ENCODE data around the gene FBXW10B.
"Not testable (repeated sequence)": the region's sequence is repeated elsewhere in the genome, so short reads cannot be mapped to it uniquely, and the experiment has no call there.

FBXW10B gene, protein sequence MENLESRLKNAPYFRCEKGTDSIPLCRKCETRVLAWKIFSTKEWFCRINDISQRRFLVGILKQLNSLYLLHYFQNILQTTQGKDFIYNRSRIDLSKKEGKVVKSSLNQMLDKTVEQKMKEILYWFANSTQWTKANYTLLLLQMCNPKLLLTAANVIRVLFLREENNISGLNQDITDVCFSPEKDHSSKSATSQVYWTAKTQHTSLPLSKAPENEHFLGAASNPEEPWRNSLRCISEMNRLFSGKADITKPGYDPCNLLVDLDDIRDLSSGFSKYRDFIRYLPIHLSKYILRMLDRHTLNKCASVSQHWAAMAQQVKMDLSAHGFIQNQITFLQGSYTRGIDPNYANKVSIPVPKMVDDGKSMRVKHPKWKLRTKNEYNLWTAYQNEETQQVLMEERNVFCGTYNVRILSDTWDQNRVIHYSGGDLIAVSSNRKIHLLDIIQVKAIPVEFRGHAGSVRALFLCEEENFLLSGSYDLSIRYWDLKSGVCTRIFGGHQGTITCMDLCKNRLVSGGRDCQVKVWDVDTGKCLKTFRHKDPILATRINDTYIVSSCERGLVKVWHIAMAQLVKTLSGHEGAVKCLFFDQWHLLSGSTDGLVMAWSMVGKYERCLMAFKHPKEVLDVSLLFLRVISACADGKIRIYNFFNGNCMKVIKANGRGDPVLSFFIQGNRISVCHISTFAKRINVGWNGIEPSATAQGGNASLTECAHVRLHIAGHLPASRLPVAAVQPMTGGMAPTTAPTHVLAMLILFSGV

DNA sequence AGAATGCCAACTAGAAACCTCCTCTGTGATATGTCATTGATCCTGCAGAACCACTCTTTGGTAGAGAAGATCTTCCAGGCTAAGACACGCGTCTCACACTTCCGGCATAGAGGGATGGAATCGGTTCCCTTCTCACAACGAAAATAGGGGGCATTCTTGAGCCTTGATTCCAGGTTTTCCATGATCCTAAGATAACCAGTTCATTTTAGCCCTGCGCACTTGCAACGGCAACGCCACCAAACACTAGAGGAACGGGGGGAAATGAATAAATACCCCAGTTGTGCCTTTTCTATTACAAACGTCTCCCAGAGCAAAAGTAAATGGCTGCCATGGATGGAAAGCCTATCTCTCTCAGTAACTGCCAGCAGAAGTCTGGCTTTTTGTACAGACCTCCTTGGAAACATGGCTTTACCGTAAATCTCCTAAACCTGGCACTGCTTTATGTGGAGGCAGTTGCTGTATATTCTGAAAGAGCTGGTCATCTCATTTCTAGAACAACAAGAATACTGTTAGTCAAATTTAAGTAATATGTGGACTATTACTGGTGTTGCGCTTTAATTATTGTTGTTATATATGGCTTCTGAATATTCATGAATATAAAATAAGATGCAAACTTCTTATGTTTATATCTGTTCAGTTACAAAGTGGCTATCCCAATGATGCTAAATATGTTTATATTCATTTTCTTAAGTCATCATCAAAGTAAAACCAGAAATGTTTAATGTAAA lies at the start of gene FBXW10B:
TSS of gene FBXW10B (minus strand) at position 374 of the 728 bp plus-strand sequence. CDS start at position 182, 192 bp downstream.
- peak; percentile 88 for FAIRE-seq

DNA sequence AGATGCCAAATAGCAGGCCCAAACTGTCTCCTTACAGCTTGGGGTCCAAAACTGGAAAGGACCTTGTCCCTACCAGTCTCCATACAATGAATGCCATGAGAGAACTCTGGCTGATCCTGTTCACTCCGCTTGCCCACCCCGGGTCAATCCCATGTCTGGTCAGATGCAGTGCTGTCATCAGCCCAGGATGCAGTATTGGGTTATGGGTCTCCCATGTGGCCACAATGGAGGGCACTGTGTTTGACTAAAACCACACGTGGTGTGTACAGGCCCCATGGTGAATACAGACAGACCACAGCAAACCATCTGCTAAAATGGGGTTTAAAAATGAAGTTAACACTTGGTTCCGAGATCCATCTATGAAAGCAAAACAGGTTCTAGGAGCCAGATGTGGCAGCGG lies 44.2 kb upstream of the FBXW10B start:
- no peak for FAIRE-seq

DNA sequence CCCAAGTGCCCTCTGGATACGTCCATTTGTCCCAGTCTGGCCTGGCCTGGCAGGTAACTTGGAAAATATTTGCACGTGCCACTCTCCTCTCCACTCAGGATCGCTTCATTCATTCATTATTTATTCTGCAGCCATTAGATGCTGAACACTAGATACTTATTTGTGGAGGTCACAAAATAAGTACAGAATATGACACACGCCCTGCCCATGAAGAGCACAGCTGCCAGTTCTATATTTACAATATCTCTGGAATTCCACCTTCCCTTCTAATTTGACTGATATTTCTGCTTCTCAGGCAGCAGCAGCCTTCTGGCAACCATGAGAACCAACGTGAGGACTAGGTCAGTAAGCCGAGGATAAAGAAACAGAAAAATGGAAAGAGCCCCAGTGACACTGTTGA lies 43.7 kb upstream of the FBXW10B start:
- FAIRE-seq, result no peak

DNA sequence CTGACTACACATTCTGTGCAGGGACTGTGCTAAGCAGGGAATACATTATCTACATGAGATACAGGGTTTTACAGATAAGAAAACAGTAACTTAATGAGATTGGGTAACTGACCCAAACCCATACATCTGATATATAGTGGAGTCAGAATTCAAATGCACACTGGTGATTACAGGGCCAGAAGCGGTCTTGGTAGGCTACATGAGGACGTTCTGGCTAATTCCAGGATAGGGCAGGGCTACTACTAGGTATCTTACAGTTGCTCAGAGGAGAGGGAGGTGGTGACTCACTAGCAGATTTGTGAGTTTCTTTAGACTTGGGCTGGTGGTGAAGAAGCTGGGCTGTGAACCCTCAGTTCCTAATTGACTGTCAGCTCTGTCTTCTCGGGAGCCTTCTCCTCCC lies 43.2 kb upstream of the FBXW10B start:
- FAIRE-seq, result no peak

DNA sequence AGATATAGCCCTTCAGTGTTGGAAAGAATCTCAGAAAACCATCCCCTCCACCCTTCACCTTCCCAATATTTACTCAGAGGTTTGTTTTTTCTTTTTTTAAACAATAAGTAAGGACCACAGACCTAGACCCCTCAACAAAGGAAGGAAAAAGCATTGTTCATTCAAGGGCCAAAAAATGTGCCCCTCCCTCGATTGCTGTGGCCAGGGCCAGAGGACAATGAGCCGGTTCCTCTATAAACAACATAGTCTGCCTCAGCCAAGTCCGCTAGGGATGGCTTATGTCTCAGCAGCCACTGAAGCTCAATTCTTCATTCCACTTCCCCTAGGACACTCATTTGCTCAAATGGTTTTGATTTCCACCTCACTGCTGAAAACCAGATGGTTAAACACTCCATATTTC lies 40.6 kb upstream of the FBXW10B start:
- FAIRE-seq, result no peak

DNA sequence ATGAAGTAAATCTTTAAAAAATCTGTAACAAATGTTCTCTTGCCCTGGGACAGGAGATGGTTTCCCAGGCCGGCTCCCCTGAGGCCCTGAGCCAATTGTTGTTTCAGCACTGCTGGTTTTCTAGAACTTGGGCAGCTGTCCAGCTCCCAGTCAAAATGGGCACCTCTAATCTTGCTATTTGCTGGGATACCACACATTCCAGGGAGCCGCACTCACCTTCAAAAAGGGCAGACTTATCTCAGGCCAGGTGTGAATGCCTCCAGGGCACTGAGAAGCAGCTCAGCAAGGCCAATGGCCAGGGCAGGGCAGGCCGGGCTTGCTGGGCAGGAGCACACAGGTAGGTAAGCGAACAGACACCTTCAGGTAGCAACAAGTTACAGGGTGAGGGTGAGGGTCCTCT lies 40.2 kb upstream of the FBXW10B start:
- no peak for FAIRE-seq

DNA sequence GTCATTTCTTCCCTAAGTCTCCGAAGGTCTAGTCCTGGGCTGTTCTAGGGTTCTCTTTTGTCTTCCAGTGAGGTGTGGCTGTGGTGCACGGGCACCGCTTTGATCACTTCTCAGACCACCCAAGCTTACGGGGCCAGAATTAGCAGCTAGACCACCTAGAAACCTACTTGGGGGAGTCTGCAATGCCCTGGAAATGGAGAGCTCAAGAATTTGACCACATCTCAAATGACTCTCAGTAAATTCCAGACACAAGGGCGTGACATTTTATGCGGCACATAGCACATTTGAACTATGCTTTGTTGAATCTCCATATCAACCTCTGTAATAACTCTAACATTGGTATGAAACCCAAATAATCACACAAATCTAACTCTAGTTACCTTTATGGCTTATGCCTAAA lies 39.7 kb upstream of the FBXW10B start:
- FAIRE-seq, result no peak

DNA sequence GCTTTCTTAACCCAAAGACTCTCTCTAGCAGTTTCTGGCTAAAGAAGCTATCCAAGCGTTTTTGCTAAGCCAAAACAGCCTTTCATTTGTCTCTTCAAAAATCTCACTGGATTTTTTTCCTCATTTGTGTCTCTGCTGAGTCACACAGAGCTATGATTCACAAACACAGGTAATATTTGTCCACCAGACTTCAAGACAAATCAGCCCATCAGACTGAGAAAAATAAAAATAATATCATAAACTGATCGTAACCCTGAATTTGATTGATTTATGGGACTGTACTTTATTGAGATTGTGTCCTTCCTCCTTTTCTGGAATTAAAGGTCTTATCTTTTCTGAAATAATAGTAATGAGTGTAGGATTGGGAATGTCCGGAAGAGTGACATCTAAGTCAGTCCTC lies 38.8 kb upstream of the FBXW10B start:
- no peak for FAIRE-seq

DNA sequence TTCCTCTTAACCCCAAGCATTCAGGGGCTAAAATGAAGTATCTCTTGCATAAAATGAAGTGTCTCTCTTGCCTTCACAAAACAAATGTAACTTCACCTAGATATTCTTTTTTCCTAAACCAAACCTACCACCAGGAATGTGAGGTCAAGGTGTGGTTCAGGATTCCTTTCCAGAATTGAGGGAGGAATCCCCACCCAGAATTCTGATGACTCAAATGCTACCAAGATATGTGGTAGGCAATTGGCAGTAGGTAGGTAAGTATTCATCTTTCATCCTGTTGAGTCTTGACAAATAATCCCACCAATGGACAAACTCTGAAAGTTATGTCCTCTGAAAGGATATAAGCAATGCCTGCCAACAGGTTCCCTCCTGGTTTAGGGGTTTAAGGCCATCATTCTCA lies 38.4 kb upstream of the FBXW10B start:
- FAIRE-seq, result no peak

DNA sequence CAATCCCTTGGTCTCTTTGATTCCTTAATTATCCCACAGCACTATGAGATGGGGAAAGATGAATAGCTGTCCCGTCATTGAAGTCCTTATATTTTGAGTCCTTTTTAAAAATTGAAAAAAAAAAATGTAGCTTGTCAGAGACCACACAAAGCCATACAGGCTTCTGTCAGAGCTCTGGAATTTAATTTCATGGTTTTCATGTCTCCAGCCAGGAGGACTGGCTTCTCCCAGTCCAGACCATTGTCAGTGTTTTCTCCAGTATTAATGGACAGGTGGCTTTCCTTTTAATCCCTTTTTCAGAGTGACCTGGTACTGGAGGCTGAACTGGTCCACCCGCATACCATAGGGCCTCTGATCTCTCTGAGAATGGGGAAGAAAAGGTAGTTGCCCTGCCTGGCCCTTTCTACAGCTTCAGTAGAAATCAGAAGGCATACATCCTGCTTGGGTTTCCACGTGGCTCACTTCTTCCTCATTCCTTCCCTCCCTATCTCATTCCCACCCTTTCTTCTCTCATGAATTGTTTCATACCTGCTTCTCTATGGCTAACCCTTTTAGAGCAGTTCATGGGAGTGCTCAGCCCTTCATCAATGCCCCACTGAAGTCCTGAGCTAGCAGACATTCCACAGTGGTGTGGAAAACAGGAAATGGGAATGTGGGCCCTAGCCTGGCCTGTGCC lies 35.5 kb upstream of the FBXW10B start:
- FAIRE-seq, result no peak

DNA sequence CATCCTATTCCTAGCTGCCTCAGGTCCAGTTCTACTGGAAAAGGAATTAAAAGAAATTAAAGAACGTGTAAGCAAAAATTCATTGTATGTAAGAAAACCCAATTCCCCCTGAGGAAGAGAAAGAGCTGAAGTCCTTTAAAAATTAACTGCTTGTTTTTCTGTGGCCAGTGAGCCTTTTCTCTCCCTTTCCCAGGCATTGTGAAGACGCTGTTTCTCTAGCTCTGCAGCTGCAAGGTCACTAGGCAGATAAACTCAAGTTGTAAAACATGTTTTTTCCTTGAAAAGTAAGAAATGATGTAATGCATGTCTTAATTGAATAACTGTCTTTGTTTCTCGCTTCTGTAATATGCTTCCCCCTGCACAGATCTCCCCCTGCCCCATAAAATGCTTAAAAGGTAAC lies 34.9 kb upstream of the FBXW10B start:
- not testable (repeated sequence) for FAIRE-seq

DNA sequence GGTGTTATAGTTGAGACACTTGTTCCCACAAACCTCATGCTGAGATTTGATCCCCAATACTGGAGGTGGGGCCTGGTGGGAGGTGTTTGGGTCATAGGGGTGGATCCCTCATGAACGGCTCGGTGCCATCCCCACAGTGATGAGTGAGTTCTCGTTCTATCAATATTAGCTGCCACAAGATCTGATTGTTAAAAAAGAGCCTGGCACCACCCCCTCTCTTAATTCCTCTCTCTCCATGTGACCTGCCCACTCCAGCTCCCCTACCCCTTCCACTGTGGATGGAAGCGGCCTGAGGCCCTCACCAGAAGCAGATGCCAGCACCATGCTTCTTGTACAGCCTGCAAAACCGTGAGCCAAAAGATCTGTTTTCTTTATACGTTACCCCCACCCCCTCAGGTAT lies 33.5 kb upstream of the FBXW10B start:
- FAIRE-seq, result no peak

DNA sequence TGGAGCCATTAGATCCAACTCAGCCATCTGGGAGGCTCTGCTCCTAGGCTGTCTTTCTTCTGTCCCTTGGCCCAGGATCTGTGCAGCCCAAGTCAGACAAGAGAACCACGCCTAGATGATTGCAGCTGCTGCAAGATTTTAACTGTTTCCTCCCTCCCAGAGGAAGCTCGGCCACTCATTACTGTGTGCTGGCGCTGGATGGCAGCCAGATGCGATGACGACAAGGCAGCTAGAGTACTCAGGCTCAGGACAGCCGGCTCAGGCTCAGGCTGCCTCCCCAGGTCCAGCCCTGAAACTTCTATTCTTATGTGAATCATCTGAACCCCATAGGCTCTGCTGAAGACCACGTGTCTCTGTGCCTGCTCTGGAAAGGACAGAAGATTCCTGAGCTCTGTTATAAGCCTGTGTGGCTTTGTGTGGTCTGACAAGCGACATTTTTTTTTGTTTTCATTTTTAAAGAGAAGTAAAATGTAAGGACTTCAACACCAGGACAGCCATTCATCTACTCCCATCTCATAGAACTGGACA lies 32.1 kb upstream of the FBXW10B start:
- FAIRE-seq, result no peak

DNA sequence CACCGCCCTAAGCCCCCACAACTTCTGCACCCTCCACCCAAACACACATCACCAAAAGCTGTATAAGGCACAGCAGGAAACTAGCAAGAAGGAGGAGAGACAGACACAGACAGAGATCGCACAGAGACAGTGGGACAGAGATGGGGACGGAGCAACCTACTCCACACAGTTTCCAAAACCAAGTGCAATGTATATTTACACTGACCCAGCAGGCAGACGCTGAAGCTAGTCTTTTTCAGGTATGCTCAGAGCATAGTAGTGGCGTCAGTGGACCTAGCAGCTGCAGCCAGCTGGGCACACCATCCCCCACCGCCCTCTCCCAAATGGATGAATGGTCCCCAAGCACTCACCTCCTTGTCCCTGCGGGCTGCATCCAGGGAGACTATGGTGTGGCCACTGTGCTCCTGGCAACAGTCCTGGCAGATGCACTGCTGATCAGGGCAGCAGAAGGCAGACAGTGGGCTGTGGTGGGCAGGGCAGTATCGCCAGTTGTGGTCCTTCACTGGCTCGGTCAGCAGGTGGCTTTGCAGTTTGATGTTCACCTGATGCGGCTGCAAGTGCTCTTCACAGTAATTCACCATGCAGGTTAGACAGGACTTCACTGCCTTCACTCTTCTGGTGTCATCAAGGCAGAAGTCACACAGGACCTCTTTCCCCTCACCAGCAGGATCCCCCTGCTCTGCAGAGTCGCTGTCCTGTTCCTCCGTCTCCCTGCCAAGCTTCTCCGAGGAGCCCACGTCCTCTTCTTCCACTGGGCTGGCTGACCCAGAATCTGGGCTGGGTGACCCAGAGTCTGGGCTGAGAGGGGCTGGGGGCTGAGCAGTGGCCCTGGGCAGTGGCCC lies 31.5 kb upstream of the FBXW10B start:
- no peak for FAIRE-seq

DNA sequence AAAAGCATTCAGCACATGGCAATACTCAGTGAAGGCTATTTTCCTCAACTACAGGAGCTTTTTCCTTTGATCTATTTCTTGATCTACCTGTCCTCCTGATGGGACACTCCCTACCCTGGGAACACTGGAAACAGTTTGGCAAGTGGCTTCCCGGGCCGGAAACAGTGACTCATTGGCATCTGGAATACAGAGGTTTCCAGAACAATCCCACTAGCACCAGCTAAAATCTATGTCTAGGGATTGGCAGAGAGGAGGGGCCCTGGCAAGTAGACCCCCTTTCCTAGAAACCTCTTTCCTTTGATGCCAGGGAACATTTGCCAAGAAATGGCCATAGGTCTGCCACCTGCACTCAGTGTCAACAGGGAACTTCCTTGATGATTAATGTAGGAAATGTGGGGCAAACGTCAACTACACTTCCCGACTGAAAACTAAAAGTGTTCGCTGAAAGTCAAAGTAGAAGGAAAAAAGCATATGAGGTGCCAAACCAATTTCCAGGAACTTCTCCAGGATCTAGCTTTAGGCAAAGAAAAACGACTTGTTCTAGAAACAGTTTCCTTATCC lies 30.4 kb upstream of the FBXW10B start:
- FAIRE-seq, result no peak

DNA sequence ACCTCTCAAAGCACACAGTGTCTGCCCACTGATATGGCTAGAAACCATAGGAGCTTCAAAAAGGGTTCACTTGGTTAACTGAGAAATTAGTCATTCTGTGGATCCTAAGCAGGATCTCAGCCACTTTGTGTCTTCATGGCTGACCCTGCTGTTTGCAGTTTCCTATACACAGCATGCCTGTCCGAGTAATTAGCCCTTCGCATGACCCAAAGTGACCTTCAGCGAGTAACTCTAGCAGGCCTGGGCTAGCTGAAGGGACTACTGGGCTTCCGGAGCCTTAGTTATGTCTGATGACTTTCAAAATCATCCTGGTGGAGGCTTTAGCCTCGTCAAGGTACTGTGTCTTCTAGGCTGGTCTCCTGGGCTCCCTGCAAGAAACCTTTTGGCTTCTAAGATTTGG lies 28.9 kb upstream of the FBXW10B start:
- FAIRE-seq, result no peak

DNA sequence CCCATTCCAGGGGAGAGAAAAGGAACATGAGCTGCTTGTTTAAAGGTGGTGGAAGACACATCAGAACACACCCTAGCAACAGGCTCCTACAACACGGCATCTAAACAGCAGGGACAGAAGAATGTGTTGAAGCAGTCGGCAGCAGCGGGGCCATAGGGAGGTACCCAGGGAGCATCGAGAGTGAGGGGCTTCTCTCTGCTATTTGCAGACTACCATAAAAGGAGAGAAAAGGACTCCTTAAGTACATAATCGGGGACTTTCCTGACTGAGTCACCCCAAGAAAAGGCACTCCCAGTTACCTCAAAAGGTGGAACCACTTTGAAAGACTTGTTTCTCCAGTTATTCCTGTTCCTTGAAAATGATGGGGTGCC lies 26.4 kb upstream of the FBXW10B start:
- FAIRE-seq, result not testable (repeated sequence)

DNA sequence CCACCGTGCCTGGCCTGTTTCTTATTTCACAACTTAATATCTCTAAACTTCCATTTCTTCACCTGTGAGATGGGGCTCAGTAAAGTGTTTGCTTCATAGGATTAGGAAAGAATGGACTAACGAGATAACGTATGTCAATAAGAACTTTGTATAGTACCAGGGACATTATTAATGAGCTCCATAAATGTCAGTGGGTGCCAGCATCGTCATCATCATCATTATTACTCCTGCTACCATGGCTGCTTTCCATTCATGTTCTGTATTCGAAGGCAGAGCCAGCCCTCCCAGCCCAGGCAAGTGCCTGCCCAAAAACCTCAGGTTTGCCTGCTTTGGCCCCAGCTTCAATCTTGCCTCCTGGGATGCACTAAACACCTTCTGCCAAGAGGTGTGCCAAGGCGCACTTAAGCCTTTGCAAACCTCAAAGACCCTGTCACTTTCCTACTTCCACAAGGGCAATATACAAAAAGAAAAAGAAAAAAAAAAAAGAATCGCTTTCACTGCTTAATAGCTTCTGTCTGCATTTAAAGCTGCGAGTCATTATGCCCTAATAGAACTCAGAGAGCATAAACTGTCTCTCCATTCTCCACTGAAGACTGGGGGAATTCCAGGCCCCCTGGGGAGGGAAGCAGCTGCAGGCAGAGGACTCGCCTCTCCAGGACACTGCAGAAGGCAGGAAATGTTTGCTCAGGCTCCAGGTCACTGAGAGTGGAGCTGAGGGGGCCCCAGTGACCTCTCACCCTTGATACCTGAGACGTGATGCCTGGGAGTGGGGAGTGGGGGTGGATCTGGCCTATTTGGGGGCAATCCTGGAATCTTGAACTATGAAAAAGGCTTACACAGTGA lies 25.8 kb upstream of the FBXW10B start:
- FAIRE-seq, result not testable (repeated sequence)

DNA sequence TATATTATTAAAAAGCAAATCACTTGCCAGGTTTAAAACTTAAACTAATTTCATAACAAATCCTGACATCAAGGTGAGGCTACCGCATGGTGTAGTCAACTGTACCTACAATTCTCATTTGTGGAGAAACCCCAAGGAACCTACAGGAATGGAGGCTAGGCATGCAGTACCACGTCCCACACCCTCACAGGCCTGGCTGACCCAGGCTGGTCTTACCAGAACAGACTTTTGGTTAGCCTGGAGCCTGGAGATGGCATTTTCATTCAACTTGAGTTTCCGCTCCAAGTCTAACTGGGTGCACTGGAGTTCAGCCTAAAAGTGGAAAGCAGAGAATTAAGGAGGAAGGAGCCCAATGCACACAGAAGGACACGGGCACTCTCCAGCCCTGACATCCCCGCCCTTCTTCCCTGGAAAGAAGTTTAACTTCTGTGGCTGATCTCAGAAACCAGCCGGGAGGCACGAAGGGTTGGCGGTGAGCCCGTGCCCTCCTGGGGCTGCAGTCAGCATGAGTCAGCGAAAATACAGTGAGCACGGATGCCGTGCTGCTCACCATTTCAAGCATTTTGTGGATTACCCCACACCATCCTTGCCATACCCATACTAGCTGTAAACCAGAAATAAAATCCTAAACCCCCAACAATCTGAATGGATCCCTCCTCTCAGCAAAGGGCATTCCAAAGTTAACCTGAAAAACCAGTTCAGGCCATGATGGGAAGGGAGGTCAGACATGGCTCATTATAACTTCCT lies 23.2 kb upstream of the FBXW10B start:
- FAIRE-seq, result not testable (repeated sequence)

DNA sequence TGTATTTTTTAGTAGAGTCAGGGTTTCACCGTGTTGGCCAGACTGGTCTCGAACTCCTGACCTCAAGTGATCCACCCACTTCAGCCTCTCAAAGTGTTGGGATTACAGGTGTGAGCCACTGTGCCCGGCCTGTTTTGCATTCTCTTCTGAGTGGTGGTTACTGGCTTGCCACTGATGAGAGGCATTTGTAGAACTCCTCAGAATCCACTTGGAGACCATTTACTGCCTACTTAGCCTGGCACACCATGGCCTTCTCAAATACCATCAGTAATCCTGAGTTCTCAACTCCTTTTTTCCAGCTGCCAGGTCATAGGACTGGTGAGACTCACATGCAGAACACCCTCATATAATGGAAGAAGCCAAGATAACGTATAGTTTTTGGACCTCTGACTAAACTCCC lies 22.5 kb upstream of the FBXW10B start:
- not testable (repeated sequence) for FAIRE-seq
